HG02973 (cell line): ENCODE results near the gene MRPL49.
"Not testable (repeated sequence)": the region's sequence is repeated elsewhere in the genome, so short reads cannot be mapped to it uniquely, and the experiment has no call there.

ENCODE experiments used
- ATAC-seq: cut with Tn5 transposase; IDR thresholded peaks from one replicate; pipeline ENCODE4 v1.9.1; 2021; ENCODE audit warnings: moderate library complexity; ENCODE audit not compliant: unreplicated experiment

The MRPL49 gene

GRCh38 chr11:65132238-65132987 lies 10.3 kb downstream of the MRPL49 start:
- ATAC-seq: no peak

DNA sequence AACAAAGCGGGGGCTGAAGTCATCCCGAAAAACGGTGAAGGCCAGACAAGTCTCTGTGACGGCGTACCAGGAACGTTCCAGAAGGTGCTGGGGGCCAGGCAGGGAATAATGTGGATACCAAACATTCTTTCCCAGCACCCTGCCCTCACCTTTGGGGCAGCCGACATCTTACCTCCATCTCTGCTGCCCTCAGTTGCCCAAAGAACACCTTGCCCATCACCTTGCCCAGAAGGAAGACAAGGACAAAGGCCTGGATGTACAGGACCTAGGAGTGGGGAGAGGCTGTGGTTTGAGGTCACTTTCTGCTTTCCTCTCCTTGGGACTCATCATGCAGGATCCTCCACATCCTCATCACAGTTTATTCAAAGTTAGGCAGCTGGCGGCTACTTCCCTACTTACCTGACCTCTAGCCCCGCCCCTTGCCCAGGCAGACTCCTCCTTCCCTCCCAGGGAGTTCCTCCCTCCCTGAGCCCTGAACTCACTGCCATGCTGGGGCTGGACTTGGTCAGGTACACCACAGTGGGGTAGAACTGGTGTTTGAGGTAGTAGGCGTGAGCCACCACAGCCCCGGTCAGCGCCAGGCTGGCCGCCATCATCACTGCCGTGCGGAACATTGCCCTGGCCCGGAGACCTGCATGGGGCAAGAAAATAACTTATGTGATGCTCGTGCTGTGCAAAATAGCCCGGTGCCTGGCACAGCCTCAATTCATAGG lies 11.0 kb downstream of the MRPL49 start:
- ATAC-seq: no peak

DNA sequence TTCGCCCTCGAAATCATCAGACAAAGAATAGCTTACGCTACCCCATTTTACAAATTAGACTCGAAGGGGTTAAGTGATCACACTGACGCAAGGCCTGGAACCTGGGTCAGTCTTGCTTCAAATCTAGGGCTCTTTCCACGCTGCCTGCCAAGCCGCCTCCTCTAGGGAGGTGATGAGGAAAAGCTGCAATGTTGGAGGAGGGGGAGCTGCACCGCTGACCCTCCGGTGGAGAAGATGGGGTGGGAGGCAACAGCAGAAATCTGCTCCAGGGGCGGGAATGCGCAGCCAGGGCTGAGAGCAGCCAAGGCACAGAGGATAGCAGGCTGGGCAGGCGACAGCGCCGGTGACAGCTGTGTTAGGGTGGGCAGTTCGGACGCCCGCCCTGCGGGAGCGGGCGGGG lies 11.6 kb downstream of the MRPL49 start:
- no peak for ATAC-seq

- ATAC-seq: peak; percentile 50
Measured at GRCh38 chr11:65134240-65134951, 12.3 kb downstream of the MRPL49 start, which contains the start of gene SYVN1. TSS of gene SYVN1 (minus strand) at chr11:65134519. CDS start at chr11:65133601, 918 bp downstream.

- peak; percentile 62 for ATAC-seq
Measured at GRCh38 chr11:65134952-65135632, 13.0 kb downstream of the MRPL49 start.

DNA sequence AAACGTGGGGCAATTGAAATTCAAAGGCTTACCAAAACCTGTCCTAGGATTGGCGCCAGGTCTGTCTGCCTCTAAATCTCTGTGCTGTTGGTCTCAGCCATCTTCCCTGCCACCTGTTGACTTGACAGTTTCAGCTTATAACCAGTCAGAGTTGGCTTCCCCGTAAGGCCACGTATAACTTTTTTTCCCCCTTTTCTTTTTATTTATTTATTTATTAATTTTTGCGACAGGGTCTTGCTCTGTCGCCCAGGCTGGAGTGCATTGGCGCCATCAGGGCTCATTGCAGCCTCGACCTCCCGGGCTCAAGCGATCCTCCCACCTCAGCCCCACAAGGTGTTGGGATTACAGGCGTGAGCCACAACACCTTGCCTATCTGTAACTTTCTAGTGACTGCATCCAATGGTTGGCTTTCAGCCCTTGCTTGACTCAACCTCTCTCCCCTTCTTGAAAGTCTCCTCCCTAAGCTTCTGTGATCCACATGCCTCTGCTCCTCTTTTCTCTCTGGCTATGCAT lies 13.6 kb downstream of the MRPL49 start:
- no peak for ATAC-seq

DNA sequence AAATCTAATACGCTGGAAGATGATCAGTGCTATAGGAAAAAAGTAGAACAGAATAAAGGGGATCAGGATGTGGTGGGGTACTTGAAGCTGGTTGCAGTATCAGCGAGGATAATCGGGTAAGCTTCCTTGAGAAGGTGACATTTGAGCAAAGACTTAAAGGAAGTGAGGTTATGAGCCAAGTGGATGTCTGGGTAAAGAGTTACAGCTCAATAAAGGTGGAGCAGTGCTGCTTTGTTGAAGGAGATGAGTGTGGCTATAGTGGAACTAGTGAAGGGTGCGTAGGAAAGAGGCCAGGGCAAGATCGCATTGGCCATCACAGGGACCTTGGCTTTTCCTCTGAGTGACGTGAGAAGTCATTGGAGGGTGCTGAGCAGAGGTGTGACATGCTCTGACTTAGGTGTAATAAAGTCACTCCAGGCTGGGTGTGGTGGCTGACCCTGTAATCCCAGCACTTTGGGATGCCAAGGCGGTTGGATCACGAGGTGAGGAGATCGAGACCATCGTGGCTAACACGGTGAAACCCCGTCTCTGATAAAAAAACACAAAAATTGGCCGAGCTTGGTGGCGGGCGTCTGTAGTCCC lies 14.5 kb downstream of the MRPL49 start:
- no peak for ATAC-seq

GRCh38 chr11:65141896-65142494 lies 19.9 kb downstream of the MRPL49 start:
- ATAC-seq: no peak

GRCh38 chr11:65147352-65148075 lies 25.4 kb downstream of the MRPL49 start:
- ATAC-seq: no peak

- no peak for ATAC-seq
Measured at GRCh38 chr11:65148657-65149056, 26.5 kb downstream of the MRPL49 start.

- ATAC-seq: not testable (repeated sequence)
Measured at GRCh38 chr11:65150131-65150508, 28.0 kb downstream of the MRPL49 start.

DNA sequence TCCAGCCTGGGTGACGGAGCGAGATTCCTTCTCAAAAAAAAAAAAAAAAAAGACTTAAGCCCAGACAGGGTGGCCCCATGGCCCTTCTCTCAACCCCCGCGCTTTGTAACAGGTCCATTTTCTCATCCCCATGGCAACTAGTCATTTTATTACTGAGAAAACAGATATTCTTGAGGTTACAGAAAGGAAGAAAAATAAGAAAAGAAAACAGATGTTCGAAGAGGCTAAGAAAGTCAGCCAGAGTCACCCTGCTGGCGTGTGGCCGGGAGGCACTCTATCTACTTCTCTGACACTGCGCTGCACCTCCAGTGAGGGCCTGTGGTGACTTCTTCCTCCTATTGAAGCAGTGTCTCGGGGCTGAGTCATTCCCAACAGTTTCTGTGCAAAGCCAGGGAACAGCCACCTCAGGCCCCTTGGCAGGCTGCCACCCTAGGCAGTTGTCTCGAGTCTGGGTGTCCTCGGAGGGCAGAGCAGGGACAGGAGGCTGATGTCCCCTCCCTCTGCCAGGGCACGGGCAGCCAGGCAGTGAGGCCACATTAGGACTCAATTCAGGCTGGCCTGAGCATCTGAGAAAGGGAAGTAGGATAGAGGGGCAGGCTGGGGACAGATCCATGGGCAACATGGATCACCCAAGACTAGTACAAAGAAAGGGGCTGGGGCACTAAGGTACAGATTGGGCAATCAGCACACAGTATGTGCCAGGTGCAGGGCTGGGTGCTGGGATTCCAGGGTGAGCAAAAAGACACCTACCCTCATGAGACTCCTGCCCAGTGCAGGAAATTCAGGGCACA lies 28.6 kb downstream of the MRPL49 start:
- peak; percentile 70 for ATAC-seq

DNA sequence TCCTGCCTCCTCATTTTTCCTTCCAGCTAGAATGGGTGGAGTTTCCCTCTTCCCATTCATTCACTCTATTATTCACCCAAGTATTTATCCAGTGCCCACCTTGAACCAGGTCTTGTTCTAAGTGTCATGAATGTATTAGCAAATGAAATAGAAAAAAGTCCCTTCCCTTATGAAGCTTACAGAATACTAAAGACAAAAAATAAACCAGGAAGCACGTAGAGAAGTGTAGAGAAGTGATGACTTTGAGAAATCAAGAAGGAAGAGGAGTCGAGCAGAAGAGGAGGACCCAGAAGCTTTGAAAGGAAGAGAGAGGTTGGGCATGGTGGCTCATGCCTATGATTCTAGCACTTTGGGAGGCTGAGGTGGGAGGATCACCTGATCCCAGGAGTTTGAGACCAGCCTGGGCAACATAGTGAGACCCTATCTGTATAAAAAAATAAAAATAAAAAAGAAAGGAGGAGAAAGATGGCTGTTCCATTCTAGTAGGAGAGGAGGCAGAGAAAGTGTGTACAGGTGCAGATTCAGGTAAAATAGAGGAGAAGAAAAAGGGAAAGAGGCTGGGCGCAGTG lies 29.3 kb downstream of the MRPL49 start:
- no peak for ATAC-seq

- no peak for ATAC-seq
Measured at GRCh38 chr11:65152122-65152521, 30.0 kb downstream of the MRPL49 start.

DNA sequence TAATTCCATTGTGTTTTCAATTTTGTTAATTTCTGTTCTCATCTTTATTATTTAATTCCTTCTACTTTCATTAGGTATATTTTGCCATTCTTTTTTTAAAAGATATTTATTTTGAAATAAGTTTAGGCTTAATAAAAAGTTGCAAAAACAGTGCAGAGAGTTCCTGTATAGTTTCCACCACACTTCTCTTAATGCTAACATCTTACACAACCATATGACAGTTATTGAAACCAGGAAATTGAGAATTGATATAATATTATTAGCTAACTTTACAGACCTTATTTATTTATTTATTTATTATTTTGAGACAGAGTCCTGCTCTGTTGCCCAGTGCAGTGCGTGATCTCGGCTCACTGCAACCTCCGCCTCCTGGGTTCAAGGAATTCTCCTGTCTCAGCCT lies 34.1 kb downstream of the MRPL49 start:
- ATAC-seq: no peak

DNA sequence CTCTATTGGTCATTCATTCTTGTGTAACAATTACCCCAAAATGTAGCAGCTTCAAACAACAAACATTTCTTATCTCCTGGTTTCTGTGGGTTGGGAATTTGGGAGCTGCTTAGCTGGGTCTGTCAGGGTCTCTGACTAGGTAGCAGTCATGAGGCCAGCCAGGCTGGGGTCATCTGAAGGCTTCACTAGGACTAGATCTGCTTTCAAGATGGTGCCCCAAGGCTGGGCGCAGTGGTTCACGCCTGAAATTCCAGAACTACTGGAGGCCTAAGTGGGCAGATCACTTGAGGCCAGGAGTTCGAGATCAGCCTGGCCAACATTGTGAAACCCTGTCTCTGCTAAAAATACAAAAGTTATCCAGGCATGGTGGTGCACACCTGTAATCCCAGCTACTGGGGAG lies 34.8 kb downstream of the MRPL49 start:
- ATAC-seq: no peak

DNA sequence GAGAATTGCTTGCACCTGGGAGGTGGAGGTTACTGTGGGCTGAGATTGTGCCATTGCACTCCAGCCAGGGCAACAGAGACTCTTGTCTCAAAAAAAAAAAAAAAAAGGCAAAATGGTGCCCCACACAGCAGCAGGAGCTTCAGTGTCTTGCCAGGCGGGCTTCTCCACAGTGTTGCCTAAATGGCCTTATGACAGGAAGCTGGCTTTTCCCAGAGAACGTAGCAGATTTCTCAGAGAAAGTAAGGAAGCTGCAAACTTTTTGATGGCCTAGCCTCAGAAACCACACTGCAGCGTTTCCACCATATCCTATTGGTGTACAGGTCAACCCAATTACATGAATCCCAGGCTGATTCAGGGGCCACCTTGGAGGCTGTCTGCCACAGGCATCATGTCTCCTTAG lies 35.2 kb downstream of the MRPL49 start:
- ATAC-seq: no peak

GRCh38 chr11:65159012-65159411 lies 36.9 kb downstream of the MRPL49 start:
- ATAC-seq: peak; percentile 60
